GM12873 (cell line): ENCODE data around the gene UQCR10.

ENCODE experiments used
- CTCF ChIP-seq: IDR thresholded peaks from 2 replicates; pipeline ENCODE4 v1.5.1; 2012; ENCODE audit warnings: low read depth, mild to moderate bottlenecking, moderate library complexity, low read length, control low read depth; ENCODE audit not compliant: insufficient read depth; ENCODE audit errors: missing control alignments

Gene UQCR10

GRCh38 chr22:29755889-29756288 is 11.3 kb upstream of the UQCR10 start:
- no peak for TF ChIP-seq CTCF

DNA sequence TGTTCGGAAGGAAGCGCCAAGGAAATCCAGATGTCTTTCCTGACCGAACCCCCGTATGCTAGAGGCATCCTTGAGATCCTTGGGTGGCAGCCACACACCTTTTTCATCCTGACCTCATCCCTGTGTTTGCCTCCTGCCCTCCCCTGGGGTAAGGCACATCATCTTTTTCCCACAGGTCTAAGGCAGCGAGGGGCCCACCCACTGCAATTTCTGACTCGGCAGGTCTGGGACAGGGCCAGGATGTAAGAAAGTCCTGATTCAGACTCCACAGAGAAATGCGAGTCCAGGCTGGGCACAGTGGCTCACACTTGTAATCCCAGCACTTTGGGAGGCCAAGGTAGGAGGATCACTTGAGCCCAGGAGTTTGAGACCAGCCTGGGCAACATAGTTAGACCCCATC is 10.8 kb upstream of the UQCR10 start:
- no peak for TF ChIP-seq CTCF

GRCh38 chr22:29757096-29757495 is 10.1 kb upstream of the UQCR10 start:
- TF ChIP-seq CTCF = no peak

GRCh38 chr22:29758068-29758622 is 9.0 kb upstream of the UQCR10 start:
- TF ChIP-seq CTCF = no peak

DNA sequence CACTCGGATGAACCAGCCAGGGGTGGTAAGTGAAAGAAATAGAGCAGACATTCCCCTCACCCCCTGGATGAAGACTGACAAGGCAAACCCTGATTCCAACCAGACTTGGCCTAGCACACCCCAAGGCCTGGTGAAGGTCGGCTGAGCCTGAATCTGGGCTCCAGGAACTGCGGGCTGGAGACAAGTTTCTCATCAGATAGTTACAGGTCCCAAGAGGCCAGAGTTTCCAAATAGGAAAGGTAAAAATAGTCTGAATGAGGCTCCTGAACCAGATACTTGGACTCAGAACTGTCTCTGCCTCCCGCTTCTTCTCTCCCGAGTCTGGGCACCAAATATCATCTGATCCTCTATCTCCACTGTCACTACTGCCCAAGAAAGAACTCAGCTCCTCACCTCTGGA is 8.2 kb upstream of the UQCR10 start:
- no peak for TF ChIP-seq CTCF

DNA sequence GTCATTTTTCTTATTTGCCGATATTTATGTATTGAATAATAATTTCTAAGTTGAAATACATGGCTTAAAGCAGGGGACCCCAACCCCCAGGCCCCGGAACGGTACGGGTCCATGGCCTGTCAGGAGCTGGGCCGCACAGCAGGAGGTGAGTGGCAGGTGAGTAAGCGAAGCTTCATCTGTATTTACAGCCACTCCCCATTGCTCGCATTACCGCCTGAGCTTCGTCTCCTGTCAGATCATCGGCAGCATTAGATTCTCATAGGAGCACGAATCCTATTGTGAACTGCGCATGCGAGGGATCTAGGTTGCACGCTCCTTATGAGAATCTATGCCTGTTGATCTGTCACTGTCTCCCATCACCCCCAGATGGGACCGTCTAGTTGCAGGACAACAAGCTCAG is 4.9 kb upstream of the UQCR10 start:
- no peak for TF ChIP-seq CTCF

- TF ChIP-seq CTCF = no peak
These were observed 1.1 kb upstream of the UQCR10 start for GRCh38 chr22:29765905-29766631.
